ENCODE measurements around the gene TRPM6.

TRPM6 gene

GRCh38 chr9:74681906-74682305 is 205.8 kb downstream of the TRPM6 start:
- DNase-seq (ENCODE audit: insufficient read length), result no peak
- no peak for TF ChIP-seq POLR2AphosphoS5 (IDR thresholded peaks at IDR 0.05; ENCODE audit: low read depth, low read length)
- no peak for TF ChIP-seq POLR2A (IDR thresholded peaks at IDR 0.05; ENCODE audit: low read depth, low read length)
- TF ChIP-seq TAF1 (IDR thresholded peaks at IDR 0.05; ENCODE audit: borderline replicate concordance, low read depth, low read length), result no peak
- FAIRE-seq, result no peak

GRCh38 chr9:74674077-74674476 is 213.6 kb downstream of the TRPM6 start:
- TF ChIP-seq POLR2A (IDR thresholded peaks at IDR 0.05; ENCODE audit: low read depth, low read length), result no peak
- TF ChIP-seq POLR2AphosphoS5 (IDR thresholded peaks at IDR 0.05; ENCODE audit: low read depth, low read length), result no peak
- TF ChIP-seq TAF1 (IDR thresholded peaks at IDR 0.05; ENCODE audit: borderline replicate concordance, low read depth, low read length), result no peak
- DNase-seq (ENCODE audit: insufficient read length) (no peak), FAIRE-seq (no peak)
